ENCODE measurements around the gene LRCOL1. TPM values are rescaled to one million over a fixed set of nuclear protein-coding genes. Genes with fewer than 3 reads are reported as not detected.

The LRCOL1 gene
- total RNA-seq, 1 experiment from 2014 or later, result not detected

DNA sequence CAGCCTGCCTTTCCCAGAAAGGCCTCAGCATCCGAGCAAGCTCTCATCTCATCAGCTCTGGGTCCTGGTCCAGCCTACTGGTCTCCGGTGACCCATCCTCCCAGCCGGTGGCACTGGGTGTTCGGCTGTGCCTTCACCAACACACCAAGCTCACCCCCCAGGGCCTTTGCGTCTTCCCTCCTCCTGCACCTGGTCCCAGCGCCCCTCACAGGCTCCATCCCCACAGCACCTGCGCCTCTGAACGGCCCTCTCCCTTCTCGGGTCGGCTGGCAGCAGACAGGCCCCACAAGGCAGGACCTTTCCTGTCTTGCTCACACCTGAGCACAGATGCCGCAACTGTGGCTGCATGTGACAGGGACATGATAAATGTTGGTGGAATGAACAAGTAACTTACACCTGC, 21.3 kb upstream of the LRCOL1 start:
- RAD21 ChIA-PET (ENCODE audit: low non-redundant PET in 1 of 2, low total read pairs in 2 of 2, uncharacterized antibody in 2 of 2, unreplicated experiment in 2 of 2), result no interaction called here
- peaks cover 28 to 55% of the 10 kb centered on the region in 2 experiments for H3K36me3 ChIP-seq (ENCODE audit: control insufficient read depth in 1 of 2, insufficient read depth in 2 of 2, low read length in 2 of 2)
- no peak for DNase-seq (ENCODE audit: low read depth, low spot score)
- BruUV-seq (replicated peaks), result no TSS peak
- POLR2A ChIA-PET, result no interaction called here
- no peak overlapping the region for H3K4me3 ChIP-seq (replicated peaks in 1 of 2; ENCODE audit: low read depth in 1 of 2, low read length in 2 of 2)
- H3K27ac ChIP-seq (ENCODE audit: low read depth, low read length), result no peak overlapping the region
- CTCF ChIA-PET, result interaction anchor here (0.7 kb wide), 1 partner anchor 17 kb away, joined by 3 read pairs; no protein-coding TSS in a partner anchor
- no peak for ATAC-seq
- H3K4me2 ChIP-seq (ENCODE audit: low read length), result no peak overlapping the region
- no peaks in the 10 kb centered on the region for H4K20me1 ChIP-seq (ENCODE audit: insufficient read depth)
- H3K9ac ChIP-seq (ENCODE audit: low read length), result no peak overlapping the region
- H3K4me1 ChIP-seq (ENCODE audit: control insufficient read depth in 1 of 2, insufficient read depth in 2 of 2, low read length in 2 of 2), result no peaks in the 10 kb centered on the region
- no peak for TF ChIP-seq CEBPB (IDR thresholded peaks at IDR 0.05; ENCODE audit: low read depth)
- no peak for TF ChIP-seq ELF1 (IDR thresholded peaks at IDR 0.05; ENCODE audit: borderline replicate concordance, low read depth)
- TF ChIP-seq JUND (IDR thresholded peaks at IDR 0.05), result no peak
- TF ChIP-seq, protein P1, sequence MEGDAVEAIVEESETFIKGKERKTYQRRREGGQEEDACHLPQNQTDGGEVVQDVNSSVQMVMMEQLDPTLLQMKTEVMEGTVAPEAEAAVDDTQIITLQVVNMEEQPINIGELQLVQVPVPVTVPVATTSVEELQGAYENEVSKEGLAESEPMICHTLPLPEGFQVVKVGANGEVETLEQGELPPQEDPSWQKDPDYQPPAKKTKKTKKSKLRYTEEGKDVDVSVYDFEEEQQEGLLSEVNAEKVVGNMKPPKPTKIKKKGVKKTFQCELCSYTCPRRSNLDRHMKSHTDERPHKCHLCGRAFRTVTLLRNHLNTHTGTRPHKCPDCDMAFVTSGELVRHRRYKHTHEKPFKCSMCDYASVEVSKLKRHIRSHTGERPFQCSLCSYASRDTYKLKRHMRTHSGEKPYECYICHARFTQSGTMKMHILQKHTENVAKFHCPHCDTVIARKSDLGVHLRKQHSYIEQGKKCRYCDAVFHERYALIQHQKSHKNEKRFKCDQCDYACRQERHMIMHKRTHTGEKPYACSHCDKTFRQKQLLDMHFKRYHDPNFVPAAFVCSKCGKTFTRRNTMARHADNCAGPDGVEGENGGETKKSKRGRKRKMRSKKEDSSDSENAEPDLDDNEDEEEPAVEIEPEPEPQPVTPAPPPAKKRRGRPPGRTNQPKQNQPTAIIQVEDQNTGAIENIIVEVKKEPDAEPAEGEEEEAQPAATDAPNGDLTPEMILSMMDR (IDR thresholded peaks at IDR 0.05 in 2 of 3, conservative IDR thresholded peaks at IDR 0.05 in 1 of 3; ENCODE audit: borderline replicate concordance in 1 of 3, insufficient read depth in 1 of 3, low read depth in 2 of 3, low read length in 2 of 3), result no peak
- TF ChIP-seq, protein P2, sequence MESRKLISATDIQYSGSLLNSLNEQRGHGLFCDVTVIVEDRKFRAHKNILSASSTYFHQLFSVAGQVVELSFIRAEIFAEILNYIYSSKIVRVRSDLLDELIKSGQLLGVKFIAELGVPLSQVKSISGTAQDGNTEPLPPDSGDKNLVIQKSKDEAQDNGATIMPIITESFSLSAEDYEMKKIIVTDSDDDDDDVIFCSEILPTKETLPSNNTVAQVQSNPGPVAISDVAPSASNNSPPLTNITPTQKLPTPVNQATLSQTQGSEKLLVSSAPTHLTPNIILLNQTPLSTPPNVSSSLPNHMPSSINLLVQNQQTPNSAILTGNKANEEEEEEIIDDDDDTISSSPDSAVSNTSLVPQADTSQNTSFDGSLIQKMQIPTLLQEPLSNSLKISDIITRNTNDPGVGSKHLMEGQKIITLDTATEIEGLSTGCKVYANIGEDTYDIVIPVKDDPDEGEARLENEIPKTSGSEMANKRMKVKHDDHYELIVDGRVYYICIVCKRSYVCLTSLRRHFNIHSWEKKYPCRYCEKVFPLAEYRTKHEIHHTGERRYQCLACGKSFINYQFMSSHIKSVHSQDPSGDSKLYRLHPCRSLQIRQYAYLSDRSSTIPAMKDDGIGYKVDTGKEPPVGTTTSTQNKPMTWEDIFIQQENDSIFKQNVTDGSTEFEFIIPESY (IDR thresholded peaks at IDR 0.05; ENCODE audit: extremely low read depth, insufficient replicate concordance, low read length), result no peak
- no peak for TF ChIP-seq POLR2A (IDR thresholded peaks at IDR 0.05; ENCODE audit: borderline replicate concordance, extremely low read depth, insufficient read depth, insufficient read length)
- no peak for TF ChIP-seq EZH2phosphoT487 (IDR thresholded peaks at IDR 0.05; ENCODE audit: borderline replicate concordance)
- TF ChIP-seq YY1 (IDR thresholded peaks at IDR 0.05; ENCODE audit: extremely low read depth, insufficient replicate concordance, low read depth, low read length), result no peak
- no peak for TF ChIP-seq TCF7L2 (IDR thresholded peaks at IDR 0.05; ENCODE audit: borderline replicate concordance, extremely low read depth, insufficient read depth, insufficient read length)
- no peak for TF ChIP-seq FOSL1 (IDR thresholded peaks at IDR 0.05; ENCODE audit: low read depth)
- TF ChIP-seq, protein P3, sequence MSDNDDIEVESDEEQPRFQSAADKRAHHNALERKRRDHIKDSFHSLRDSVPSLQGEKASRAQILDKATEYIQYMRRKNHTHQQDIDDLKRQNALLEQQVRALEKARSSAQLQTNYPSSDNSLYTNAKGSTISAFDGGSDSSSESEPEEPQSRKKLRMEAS (IDR thresholded peaks at IDR 0.05), result no peak
- TF ChIP-seq SIN3A (IDR thresholded peaks at IDR 0.05; ENCODE audit: low read depth), result no peak
- TF ChIP-seq ZNF274 (IDR thresholded peaks at IDR 0.05; ENCODE audit: low read depth, low read length), result no peak
- no peak for TF ChIP-seq SRF (IDR thresholded peaks at IDR 0.05; ENCODE audit: low read depth)
- intact Hi-C loops (cut with micrococcal nuclease), result no loop called here
- H3K9me2 ChIP-seq (ENCODE audit: insufficient read depth), result no peaks in the 10 kb centered on the region
- no peaks in the 10 kb centered on the region for H3K9me3 ChIP-seq (ENCODE audit: control insufficient read depth in 1 of 2, insufficient read depth in 1 of 2, low read depth in 1 of 2, low read length in 2 of 2)
- H3K79me2 ChIP-seq (ENCODE audit: insufficient read depth, low read length), result no peaks in the 10 kb centered on the region
- H2AFZ ChIP-seq (ENCODE audit: low read depth, low read length, poor library complexity, severe bottlenecking), result no peak overlapping the region
- H3K27me3 ChIP-seq (ENCODE audit: insufficient read depth, low read length), result no peaks in the 10 kb centered on the region
